PC-9 (cell line): ENCODE data around the gene COL5A2. TPM values are rescaled to one million over a fixed set of nuclear protein-coding genes. Genes with fewer than 3 reads are reported as not detected.

Source experiments
- BruUV-seq: library from RNA; stranded (reverse); fragments of 400-500 nt; replicated peaks from 2 replicates; lab custom pipeline; 2021; lab: Mats Ljungman, UMichigan
- CTCF ChIA-PET: fragments of 300-600 bp; sonication (Branson Sonifier 250); formaldehyde crosslinking; loops from one replicate; lab custom pipeline; 2022; ENCODE audit warnings: antibody characterized with exemption; lab: Charles Lee
- POLR2A ChIA-PET: fragments of 300-600 bp; sonication (Branson Sonifier 250); formaldehyde crosslinking; loops from one replicate; lab custom pipeline; 2022; ENCODE audit warnings: antibody characterized with exemption; ENCODE audit not compliant: unreplicated experiment; lab: Charles Lee
- DNase-seq, 2 experiments: peaks; one replicate each; pipeline versions ENCODE4 v3.0.0 to v3.0.0-alpha.2; 2015 to 2022; ENCODE audit warnings: mixed read lengths in 1 of 2
- H2AFZ ChIP-seq: fragments of 200-600 bp; sonication (generic); 2 replicates; pipeline ENCODE4 v1.8.1; 2017; ENCODE audit warnings: antibody characterized with exemption
- H3F3A ChIP-seq: fragments of 200-600 bp; sonication (generic); 2 replicates; pipeline ENCODE4 v1.8.1; 2017; ENCODE audit warnings: antibody characterized with exemption, mild to moderate bottlenecking, low read depth; ENCODE audit not compliant: insufficient read depth
- H3K27ac ChIP-seq: fragments of 200-600 bp; sonication (generic); 2 replicates; pipeline ENCODE4 v1.6.1; 2016; ENCODE audit warnings: mixed run types
- H3K27me3 ChIP-seq: fragments of 200-600 bp; sonication (generic); 2 replicates; pipeline ENCODE4 v1.6.1; 2016; ENCODE audit warnings: low read depth, mixed run types; ENCODE audit not compliant: insufficient read depth
- H3K36me3 ChIP-seq: fragments of 200-600 bp; sonication (generic); 2 replicates; pipeline ENCODE4 v1.6.1; 2016; ENCODE audit warnings: low read depth, mixed run types
- H3K4me1 ChIP-seq: fragments of 200-600 bp; sonication (generic); replicated peaks from 2 replicates; pipeline ENCODE4 v1.6.1; 2016; ENCODE audit warnings: mixed run types; ENCODE audit not compliant: insufficient read depth
- H3K4me2 ChIP-seq: fragments of 200-600 bp; sonication (generic); 2 replicates; pipeline ENCODE4 v1.6.1; 2017; ENCODE audit warnings: mixed run types
- H3K4me3 ChIP-seq: fragments of 200-600 bp; sonication (generic); 2 replicates; pipeline ENCODE4 v1.6.1; 2016; ENCODE audit warnings: mixed run types
- H3K79me2 ChIP-seq: fragments of 200-600 bp; sonication (generic); 2 replicates; pipeline ENCODE4 v1.6.1; 2017; ENCODE audit warnings: low read depth, mixed run types
- H3K9me2 ChIP-seq: fragments of 200-600 bp; sonication (generic); 2 replicates; pipeline ENCODE4 v1.8.1; 2017; ENCODE audit warnings: mild to moderate bottlenecking; ENCODE audit not compliant: insufficient read depth
- H3K9me3 ChIP-seq: fragments of 200-600 bp; sonication (generic); 2 replicates; pipeline ENCODE4 v1.8.1; 2016; ENCODE audit warnings: low read depth; ENCODE audit not compliant: insufficient read depth
- H4K20me1 ChIP-seq: fragments of 200-600 bp; sonication (generic); 2 replicates; pipeline ENCODE4 v1.8.1; 2017; ENCODE audit not compliant: insufficient read depth
- EZH2 ChIP-seq: fragments of 200-600 bp; sonication (generic); IDR thresholded peaks from 2 replicates; pipeline ENCODE4 v1.8.0; 2017; ENCODE audit warnings: antibody characterized with exemption, low read depth
- intact Hi-C: fragments of 100-400 bp; cut with micrococcal nuclease; formaldehyde crosslinking; loops from one replicate; pipeline ENCODE4 v1.10.0; 2022; ENCODE audit not compliant: unreplicated experiment
- total RNA-seq: library from RNA; stranded (reverse); gene quantifications from 2 replicates; pipeline ENCODE4 v1.2.3, GENCODE V29; 2021
- TF ChIP-seq, protein P1 (sequence below): fragments of 200-600 bp; sonication (generic); conservative IDR thresholded peaks from 2 replicates; pipeline ENCODE4 v1.6.1; 2017; ENCODE audit warnings: mixed run types, antibody characterized with exemption, mild to moderate bottlenecking, moderate library complexity

Gene COL5A2
- total RNA-seq, 1 experiment from 2014 or later: 0.55 TPM

DNA sequence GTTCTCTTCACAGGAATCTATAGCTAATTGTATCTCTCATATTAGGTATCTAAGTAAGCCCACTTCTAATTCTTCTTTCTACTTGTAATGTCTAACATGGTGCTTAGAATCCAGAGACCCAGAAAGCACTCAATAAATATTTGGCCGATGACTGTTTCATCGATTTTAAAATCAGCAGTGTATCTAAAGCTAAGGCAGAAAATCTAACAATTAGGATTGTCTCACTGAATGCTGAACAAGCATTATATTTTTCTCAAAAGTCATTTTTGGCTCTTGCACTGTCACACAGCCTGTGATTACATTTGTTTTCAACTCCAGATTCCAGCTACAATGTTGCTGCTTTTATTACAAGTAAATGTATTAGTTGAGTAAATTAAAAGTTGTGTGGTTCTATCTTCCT lies 20.3 kb downstream of the COL5A2 start:
- POLR2A ChIA-PET: no interaction called here
- H3K4me3 ChIP-seq: no peak overlapping the region
- no peaks in the 10 kb centered on the region for H3K4me1 ChIP-seq
- no peak overlapping the region for H2AFZ ChIP-seq
- H3K27me3 ChIP-seq: no peaks in the 10 kb centered on the region
- intact Hi-C loops: no loop called here
- no peaks in the 10 kb centered on the region for H3K9me2 ChIP-seq
- no peaks in the 10 kb centered on the region for H3F3A ChIP-seq
- CTCF ChIA-PET: interaction anchor here (0.6 kb wide), 1 partner anchor 120 kb away, joined by 4 read pairs; no protein-coding TSS in a partner anchor
- H4K20me1 ChIP-seq: no peaks in the 10 kb centered on the region
- no peaks in the 10 kb centered on the region for H3K9me3 ChIP-seq
- H3K36me3 ChIP-seq: no peaks in the 10 kb centered on the region
- DNase-seq: no peak
- no peak overlapping the region for H3K4me2 ChIP-seq
- no peaks in the 10 kb centered on the region for H3K79me2 ChIP-seq
- BruUV-seq: no TSS peak
- TF ChIP-seq, protein P1, sequence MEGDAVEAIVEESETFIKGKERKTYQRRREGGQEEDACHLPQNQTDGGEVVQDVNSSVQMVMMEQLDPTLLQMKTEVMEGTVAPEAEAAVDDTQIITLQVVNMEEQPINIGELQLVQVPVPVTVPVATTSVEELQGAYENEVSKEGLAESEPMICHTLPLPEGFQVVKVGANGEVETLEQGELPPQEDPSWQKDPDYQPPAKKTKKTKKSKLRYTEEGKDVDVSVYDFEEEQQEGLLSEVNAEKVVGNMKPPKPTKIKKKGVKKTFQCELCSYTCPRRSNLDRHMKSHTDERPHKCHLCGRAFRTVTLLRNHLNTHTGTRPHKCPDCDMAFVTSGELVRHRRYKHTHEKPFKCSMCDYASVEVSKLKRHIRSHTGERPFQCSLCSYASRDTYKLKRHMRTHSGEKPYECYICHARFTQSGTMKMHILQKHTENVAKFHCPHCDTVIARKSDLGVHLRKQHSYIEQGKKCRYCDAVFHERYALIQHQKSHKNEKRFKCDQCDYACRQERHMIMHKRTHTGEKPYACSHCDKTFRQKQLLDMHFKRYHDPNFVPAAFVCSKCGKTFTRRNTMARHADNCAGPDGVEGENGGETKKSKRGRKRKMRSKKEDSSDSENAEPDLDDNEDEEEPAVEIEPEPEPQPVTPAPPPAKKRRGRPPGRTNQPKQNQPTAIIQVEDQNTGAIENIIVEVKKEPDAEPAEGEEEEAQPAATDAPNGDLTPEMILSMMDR: no peak
- no peak for TF ChIP-seq EZH2
- no peak overlapping the region for H3K27ac ChIP-seq

DNA sequence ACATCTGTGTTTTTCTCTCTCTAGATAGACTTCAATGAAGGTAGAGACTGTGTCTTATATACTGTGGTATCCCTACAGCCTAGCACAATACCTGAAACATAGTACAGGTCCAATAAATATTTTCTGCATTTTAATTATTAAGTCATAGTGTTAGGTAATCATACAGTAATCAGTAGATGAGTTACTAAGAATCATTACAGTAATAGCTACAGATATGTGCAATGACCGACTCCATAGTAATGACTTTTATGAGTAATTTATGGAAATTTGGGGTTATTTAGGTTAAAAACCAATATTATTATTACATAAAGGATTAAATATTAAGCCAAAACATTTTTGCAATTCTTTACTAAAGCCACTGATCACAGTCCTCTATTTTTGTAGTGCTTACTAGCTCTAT lies 21.6 kb downstream of the COL5A2 start:
- no peak for TF ChIP-seq EZH2
- TF ChIP-seq, protein P1: no peak
- Histone ChIP-seq H3K4me1 (no peaks in the 10 kb centered on the region), H3K9me3 (no peaks in the 10 kb centered on the region), H3F3A (no peaks in the 10 kb centered on the region), H3K27ac (no peak overlapping the region), H3K36me3 (no peaks in the 10 kb centered on the region), H3K4me3 (no peak overlapping the region), H3K9me2 (no peaks in the 10 kb centered on the region), H3K27me3 (no peaks in the 10 kb centered on the region), H3K4me2 (no peak overlapping the region), H3K79me2 (no peaks in the 10 kb centered on the region), H2AFZ (no peak overlapping the region), H4K20me1 (no peaks in the 10 kb centered on the region)
- no peak for DNase-seq
- no TSS peak for BruUV-seq
- intact Hi-C loops: no loop called here
- CTCF ChIA-PET: no interaction called here
- POLR2A ChIA-PET: no interaction called here

DNA sequence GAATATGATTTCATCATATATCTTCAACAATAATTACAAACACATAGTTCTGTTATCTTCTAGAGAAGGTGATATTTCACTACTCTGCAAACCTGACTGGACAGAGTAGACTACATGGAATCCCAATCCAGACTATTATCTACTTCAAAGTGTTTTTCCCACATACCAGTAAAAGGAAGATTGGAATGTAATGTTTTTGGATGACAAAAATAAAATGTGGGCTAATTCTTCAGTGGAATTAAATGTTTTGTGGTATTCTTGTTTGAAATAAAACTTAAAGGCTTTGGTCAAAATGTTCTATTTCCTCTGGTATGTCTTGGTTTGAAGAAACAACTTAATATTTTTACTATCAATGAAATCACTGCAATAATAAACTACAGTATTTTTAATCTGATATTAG lies 22.1 kb downstream of the COL5A2 start:
- no peak overlapping the region for H3K4me2 ChIP-seq
- POLR2A ChIA-PET: no interaction called here

More for the DNA sequence above, 22.1 kb downstream of the COL5A2 start:
- H3K79me2 ChIP-seq: no peaks in the 10 kb centered on the region
- no peak overlapping the region for H2AFZ ChIP-seq
- BruUV-seq: no TSS peak
- intact Hi-C loops: no loop called here
- H3K36me3 ChIP-seq: no peaks in the 10 kb centered on the region
- no peaks in the 10 kb centered on the region for H3K9me2 ChIP-seq
- TF ChIP-seq, protein P1: no peak
- no peak for TF ChIP-seq EZH2
- no peaks in the 10 kb centered on the region for H3K27me3 ChIP-seq
- no peak overlapping the region for H3K27ac ChIP-seq
- no peaks in the 10 kb centered on the region for H3K4me1 ChIP-seq
- H4K20me1 ChIP-seq: no peaks in the 10 kb centered on the region
- DNase-seq: no peak
- no peaks in the 10 kb centered on the region for H3K9me3 ChIP-seq
- CTCF ChIA-PET: no interaction called here
- H3F3A ChIP-seq: no peaks in the 10 kb centered on the region
- no peak overlapping the region for H3K4me3 ChIP-seq
